IPS DF 6.9 (cell line): ENCODE data around the gene FNDC5.
"Not testable (repeated sequence)": the region's sequence is repeated elsewhere in the genome, so short reads cannot be mapped to it uniquely, and the experiment has no call there.

ENCODE experiments used
- DNase-seq: peaks from one replicate; pipeline ENCODE4 v3.0.0-alpha.2; 2013; ENCODE audit warnings: low read depth, low spot score
- H3K27ac ChIP-seq: one replicate; pipeline ENCODE4 v1.5.1; 2013; ENCODE audit warnings: low read length, control low read depth
- H3K27me3 ChIP-seq: 2 replicates; pipeline ENCODE4 v1.6.1; 2013; ENCODE audit warnings: mild to moderate bottlenecking, low read length; ENCODE audit not compliant: control insufficient read depth, insufficient read depth
- H3K36me3 ChIP-seq: 2 replicates; pipeline ENCODE4 v1.6.1; 2013; ENCODE audit warnings: low read length; ENCODE audit not compliant: control insufficient read depth, insufficient read depth
- H3K4me1 ChIP-seq: 2 replicates; pipeline ENCODE4 v1.6.1; 2013; ENCODE audit warnings: low read length; ENCODE audit not compliant: control insufficient read depth, insufficient read depth
- H3K4me3 ChIP-seq: 2 replicates; pipeline ENCODE4 v1.5.1; 2013; ENCODE audit warnings: mild to moderate bottlenecking, low read length
- H3K9me3 ChIP-seq: 2 replicates; pipeline ENCODE4 v1.6.1; 2013; ENCODE audit warnings: low read length, inconsistent platforms; ENCODE audit not compliant: control insufficient read depth, insufficient read depth
- WGBS: extraction: QIAGEN DNeasy Blood & Tissue Kit; methylation state at CpG from one replicate; pipeline ENCODE4 v1.1.7; 2013; ENCODE audit warnings: mixed read lengths, missing lambda C conversion rate; ENCODE audit not compliant: insufficient read length, insufficient coverage; 5-methylcytosine and 5-hydroxymethylcytosine counted together

Gene FNDC5

DNA sequence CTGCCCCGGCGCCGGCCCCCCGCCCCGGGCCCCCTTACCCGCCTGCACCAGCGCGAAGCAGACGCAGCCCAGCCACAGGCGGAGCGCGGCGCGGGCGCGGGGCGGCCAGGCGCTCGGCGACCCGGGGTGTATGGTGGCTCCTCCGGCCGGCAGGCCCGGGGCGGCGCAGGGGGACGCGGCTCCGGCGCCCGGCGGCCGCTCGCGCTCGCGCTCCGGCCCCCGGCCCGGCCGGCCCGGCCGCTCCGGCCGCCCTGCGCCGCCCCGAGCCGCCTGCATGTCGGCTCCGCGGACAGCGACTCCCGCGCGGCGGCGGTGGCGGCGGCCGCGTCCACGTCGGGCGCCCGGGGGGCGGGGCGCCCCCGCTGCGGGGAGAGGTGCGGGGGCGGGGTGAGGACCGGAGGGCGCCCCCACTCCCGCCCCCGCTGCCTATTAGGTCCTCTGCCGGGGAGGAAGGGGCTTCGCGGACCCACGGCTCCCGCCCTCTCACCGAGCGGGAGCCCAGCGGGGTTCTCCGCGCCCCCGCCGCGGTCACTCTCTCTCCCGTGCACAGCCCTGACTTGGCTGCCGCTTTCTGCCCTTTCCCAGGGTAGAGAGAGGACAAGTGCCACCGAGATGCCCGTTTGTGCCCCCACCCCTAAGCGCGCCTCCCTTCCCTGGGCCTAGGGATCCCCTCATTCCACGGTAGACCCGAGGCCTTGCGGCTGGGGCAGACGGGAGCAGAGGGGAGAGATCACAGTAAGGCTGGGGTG lies at the start of gene FNDC5:
TSS of gene FNDC5 (minus strand) at position 298 of the 749 bp plus-strand sequence.
- no peak for DNase-seq
- H3K27ac ChIP-seq: no peak within 1 kb of the TSS
- peak within 1 kb of the TSS; percentile 44; the same call in 1 of the 2 replicates for H3K4me3 ChIP-seq
- H3K9me3 ChIP-seq: no peaks in the 10 kb centered on the region
- H3K4me1 ChIP-seq: peaks cover 10% of the 10 kb centered on the region
- H3K27me3 ChIP-seq: peaks cover 21% of the 10 kb centered on the region
- no CpG with 5 or more reads among the region's 99 CpGs for WGBS
- H3K36me3 ChIP-seq: no peaks in the 10 kb centered on the region

- Histone ChIP-seq H3K9me3 (no peaks in the 10 kb centered on the region), H3K27me3 (peaks cover 13% of the 10 kb centered on the region), H3K4me1 (no peaks in the 10 kb centered on the region), H3K4me3 (no peak overlapping the region), H3K27ac (no peak overlapping the region), H3K36me3 (no peaks in the 10 kb centered on the region)
- no CpG with 5 or more reads among the region's 11 CpGs for WGBS
- DNase-seq: no peak
Measured at GRCh38 chr1:32919811-32920733, 49.4 kb upstream of the FNDC5 start.

- no peak overlapping the region for H3K27ac ChIP-seq
- no CpG with 5 or more reads among the region's 1 CpG for WGBS
- H3K4me1 ChIP-seq: no peaks in the 10 kb centered on the region
- H3K36me3 ChIP-seq: no peaks in the 10 kb centered on the region
- H3K9me3 ChIP-seq: no peaks in the 10 kb centered on the region
- no peak overlapping the region for H3K4me3 ChIP-seq
- H3K27me3 ChIP-seq: no peaks in the 10 kb centered on the region
- no peak for DNase-seq
Measured at GRCh38 chr1:32918179-32918578, 47.5 kb upstream of the FNDC5 start.

DNA sequence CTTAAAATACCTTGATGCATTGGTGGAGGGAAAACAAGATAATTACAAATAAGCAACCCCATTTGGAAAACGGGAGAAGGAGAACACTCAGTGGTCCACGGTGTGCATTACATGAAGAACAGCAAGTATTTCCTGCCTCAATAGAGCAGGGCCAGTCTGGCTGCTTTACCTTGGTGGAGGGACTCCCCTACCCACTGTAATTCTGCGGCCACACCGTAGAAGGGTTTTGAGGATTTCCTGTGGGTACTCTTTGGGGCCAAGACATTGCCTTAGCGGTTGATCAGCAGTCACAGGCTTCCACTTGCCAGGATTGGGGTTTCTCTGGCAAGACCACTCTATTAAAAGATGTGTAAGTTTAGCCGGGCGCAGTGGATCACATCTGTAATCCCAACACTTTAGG lies 46.8 kb upstream of the FNDC5 start:
- WGBS: no CpG with 5 or more reads among the region's 7 CpGs
- no peaks in the 10 kb centered on the region for H3K9me3 ChIP-seq
- DNase-seq: no peak
- no peaks in the 10 kb centered on the region for H3K36me3 ChIP-seq
- no peaks in the 10 kb centered on the region for H3K4me1 ChIP-seq
- no peaks in the 10 kb centered on the region for H3K27me3 ChIP-seq
- no peak overlapping the region for H3K27ac ChIP-seq
- no peak overlapping the region for H3K4me3 ChIP-seq

DNA sequence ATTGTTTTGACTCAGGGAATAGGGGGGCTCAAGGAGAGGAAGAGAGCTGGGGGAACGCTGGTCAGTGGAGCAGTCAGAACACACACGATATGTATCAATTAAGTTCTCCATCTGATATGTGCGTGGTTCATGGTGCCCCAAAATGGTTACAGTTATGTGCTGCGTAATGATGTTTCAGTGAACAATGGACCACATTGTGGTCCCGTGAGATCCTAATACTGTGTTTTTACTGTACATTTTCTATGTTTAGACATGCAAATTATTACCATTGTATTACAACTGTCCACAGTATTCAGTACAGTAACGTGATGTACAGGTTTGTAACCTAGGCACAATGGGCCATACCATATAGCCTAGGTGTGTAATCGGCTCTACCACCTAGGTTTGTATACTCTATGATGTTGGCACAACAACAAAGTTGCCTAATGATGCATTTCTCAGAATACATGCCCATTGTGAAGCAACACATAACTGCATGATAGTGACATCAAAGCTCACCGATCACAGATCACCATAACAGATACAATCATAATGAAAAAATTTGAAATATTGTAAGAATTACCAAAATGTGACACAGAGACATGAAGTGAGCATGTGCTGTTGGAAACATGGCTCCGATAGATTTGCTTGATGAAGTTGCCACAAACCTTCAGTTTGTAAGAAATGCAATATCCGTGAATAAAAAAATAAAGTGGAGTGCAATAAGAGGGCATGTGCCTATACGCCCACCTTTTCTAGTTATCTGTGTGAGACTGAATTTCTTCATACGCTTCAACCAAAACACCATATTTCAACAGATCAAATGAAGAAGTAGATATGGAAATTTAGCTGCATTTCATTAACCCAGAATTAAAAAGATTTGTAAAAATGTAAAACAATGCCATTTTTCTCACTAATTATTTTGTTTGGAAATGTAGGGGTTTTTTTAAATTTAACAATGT lies 45.3 kb upstream of the FNDC5 start:
- H3K36me3 ChIP-seq: no peaks in the 10 kb centered on the region
- no peak for DNase-seq
- WGBS: no CpG with 5 or more reads among the region's 12 CpGs
- H3K27me3 ChIP-seq: no peaks in the 10 kb centered on the region
- no peak overlapping the region for H3K27ac ChIP-seq
- no peak overlapping the region for H3K4me3 ChIP-seq
- H3K9me3 ChIP-seq: no peaks in the 10 kb centered on the region
- H3K4me1 ChIP-seq: no peaks in the 10 kb centered on the region

GRCh38 chr1:32910319-32910718 lies 39.6 kb upstream of the FNDC5 start:
- H3K36me3 ChIP-seq: no peaks in the 10 kb centered on the region
- no peak for DNase-seq
- H3K4me1 ChIP-seq: no peaks in the 10 kb centered on the region
- no peak overlapping the region for H3K4me3 ChIP-seq
- no peaks in the 10 kb centered on the region for H3K27me3 ChIP-seq
- no peak overlapping the region for H3K27ac ChIP-seq
- no CpG with 5 or more reads among the region's 5 CpGs for WGBS
- no peaks in the 10 kb centered on the region for H3K9me3 ChIP-seq

- Histone ChIP-seq H3K27me3 (no peaks in the 10 kb centered on the region; the same call in 1 of the 2 replicates), H3K36me3 (no peaks in the 10 kb centered on the region), H3K9me3 (no peaks in the 10 kb centered on the region), H3K4me3 (no peak overlapping the region), H3K27ac (no peak overlapping the region), H3K4me1 (no peaks in the 10 kb centered on the region)
- no peak for DNase-seq
- WGBS: no CpG with 5 or more reads among the region's 4 CpGs
Measured at GRCh38 chr1:32907435-32907834, 36.7 kb upstream of the FNDC5 start.

- WGBS: no CpG with 5 or more reads among the region's 7 CpGs
Measured at GRCh38 chr1:32906654-32907053, 35.9 kb upstream of the FNDC5 start.

DNA sequence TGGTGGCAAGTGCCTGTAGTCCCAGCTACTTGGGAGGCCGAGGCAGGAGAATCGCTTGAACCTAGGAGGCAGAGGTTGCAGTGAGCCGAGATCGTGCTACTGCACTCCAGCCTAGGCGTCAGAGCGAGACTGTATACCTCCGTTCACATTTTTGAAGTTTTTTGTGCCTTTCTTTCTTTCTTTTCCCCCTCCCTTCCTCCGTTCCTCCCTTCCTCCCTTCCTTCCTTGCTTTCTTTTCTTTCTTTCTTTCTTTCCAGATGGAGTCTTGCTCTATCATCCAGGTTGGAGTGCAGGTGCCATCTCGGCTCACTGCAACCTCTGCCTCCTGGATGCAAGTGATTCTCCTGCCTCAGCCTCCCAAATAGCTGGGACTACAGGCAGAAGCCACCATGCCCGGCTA lies 34.9 kb upstream of the FNDC5 start:
- H3K36me3 ChIP-seq, H3K9me3 ChIP-seq, H3K4me1 ChIP-seq, H3K4me3 ChIP-seq, DNase-seq, H3K27me3 ChIP-seq, H3K27ac ChIP-seq: not testable (repeated sequence)
- WGBS: no CpG with 5 or more reads among the region's 10 CpGs

More at GRCh38 chr1:32906654-32907053, 35.9 kb upstream of the FNDC5 start:
- Histone ChIP-seq H3K27ac (no peak overlapping the region), H3K4me3 (no peak overlapping the region), H3K9me3 (no peaks in the 10 kb centered on the region), H3K4me1 (no peaks in the 10 kb centered on the region), H3K36me3 (no peaks in the 10 kb centered on the region), H3K27me3 (peaks cover 2% of the 10 kb centered on the region; the same call in 1 of the 2 replicates)
- no peak for DNase-seq

DNA sequence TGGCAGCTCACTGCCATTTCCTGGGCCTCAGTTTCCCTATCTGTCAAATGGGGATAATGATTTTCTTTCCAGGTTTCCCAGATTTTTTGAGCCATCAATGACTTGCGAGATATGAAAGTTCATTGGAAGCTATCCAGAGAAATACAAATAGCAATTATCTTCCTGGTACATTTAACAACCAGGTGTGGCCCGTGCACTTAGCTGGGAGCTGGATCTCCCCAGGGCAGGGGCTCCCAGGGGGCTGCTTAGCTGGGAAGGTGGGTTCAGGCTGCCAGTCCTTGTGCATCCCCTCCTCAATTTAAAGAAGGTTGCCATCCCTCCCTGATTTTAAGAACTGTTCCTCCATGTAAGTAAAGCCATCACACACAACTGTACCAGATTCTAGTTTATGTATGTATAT lies 34.1 kb upstream of the FNDC5 start:
- no peak overlapping the region for H3K27ac ChIP-seq
- DNase-seq: no peak
- no peaks in the 10 kb centered on the region for H3K4me1 ChIP-seq
- no peak overlapping the region for H3K4me3 ChIP-seq
- WGBS: no CpG with 5 or more reads among the region's 2 CpGs
- H3K36me3 ChIP-seq: no peaks in the 10 kb centered on the region
- peaks cover 12% of the 10 kb centered on the region for H3K27me3 ChIP-seq
- no peaks in the 10 kb centered on the region for H3K9me3 ChIP-seq
